Ovary (tissue), 3 donors: ENCODE data around the gene PRAMEF14.
"Not testable (repeated sequence)": the region's sequence is repeated elsewhere in the genome, so short reads cannot be mapped to it uniquely, and the experiment has no call there.

Experiments
- EP300 ChIP-seq: sonication (generic); formaldehyde crosslinking; IDR thresholded peaks from one replicate; pipeline ENCODE4 v1.6.1; 2017; ENCODE audit warnings: antibody characterized with exemption
- POLR2A ChIP-seq: fragments of 450-650 bp; IDR thresholded peaks from one replicate; pipeline ENCODE4 v1.6.1; 2017; ENCODE audit warnings: antibody characterized with exemption, mild to moderate bottlenecking, moderate library complexity
- TF ChIP-seq, protein P1 (sequence below), 3 donors: fragments of 450-650 bp in 2 of 3; fragments of 200-600 bp in 1 of 3; IDR thresholded peaks; one replicate each; pipeline versions ENCODE4 v1.5.1 to v1.8.0; 2016 to 2022; ENCODE audit warnings: antibody characterized with exemption in 3 of 3, mild to moderate bottlenecking in 1 of 3
- donor health status: DM: no; HTN: no; CAD: no.

GRCh38 chr1:13303239-13303638, 43.7 kb downstream of the PRAMEF14 start, which contains the start of gene PRAMEF33:
- TF ChIP-seq, protein P1, sequence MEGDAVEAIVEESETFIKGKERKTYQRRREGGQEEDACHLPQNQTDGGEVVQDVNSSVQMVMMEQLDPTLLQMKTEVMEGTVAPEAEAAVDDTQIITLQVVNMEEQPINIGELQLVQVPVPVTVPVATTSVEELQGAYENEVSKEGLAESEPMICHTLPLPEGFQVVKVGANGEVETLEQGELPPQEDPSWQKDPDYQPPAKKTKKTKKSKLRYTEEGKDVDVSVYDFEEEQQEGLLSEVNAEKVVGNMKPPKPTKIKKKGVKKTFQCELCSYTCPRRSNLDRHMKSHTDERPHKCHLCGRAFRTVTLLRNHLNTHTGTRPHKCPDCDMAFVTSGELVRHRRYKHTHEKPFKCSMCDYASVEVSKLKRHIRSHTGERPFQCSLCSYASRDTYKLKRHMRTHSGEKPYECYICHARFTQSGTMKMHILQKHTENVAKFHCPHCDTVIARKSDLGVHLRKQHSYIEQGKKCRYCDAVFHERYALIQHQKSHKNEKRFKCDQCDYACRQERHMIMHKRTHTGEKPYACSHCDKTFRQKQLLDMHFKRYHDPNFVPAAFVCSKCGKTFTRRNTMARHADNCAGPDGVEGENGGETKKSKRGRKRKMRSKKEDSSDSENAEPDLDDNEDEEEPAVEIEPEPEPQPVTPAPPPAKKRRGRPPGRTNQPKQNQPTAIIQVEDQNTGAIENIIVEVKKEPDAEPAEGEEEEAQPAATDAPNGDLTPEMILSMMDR (IDR thresholded peaks at IDR 0.05), result not testable (repeated sequence)
- TF ChIP-seq POLR2A, EP300: not testable (repeated sequence)
